SK-N-SH treated with all-trans-retinoic acid at 6 μM for 48 hours (cell line): ENCODE results near the gene SIGLEC5.

Experiments
- ATAC-seq: fragments of 200-7000 bp; cut with Tn5 transposase; 3 replicates; pipeline ENCODE4 v1.9.1; 2020; ENCODE audit warnings: mild to moderate bottlenecking, moderate library complexity
- ARNTL ChIP-seq: fragments of 450-650 bp; formaldehyde crosslinking; IDR thresholded peaks from 2 replicates; pipeline ENCODE4 v1.5.0; 2020; ENCODE audit warnings: low read depth, mild to moderate bottlenecking, moderate library complexity, borderline replicate concordance
- BACH2 ChIP-seq: fragments of 250-450 bp; sonication (Bioruptor Pico); IDR thresholded peaks from 2 replicates; pipeline ENCODE4 v1.9.0; 2021; ENCODE audit warnings: mild to moderate bottlenecking, borderline replicate concordance
- CREB5 ChIP-seq: fragments of 250-450 bp; sonication (Bioruptor Pico); IDR thresholded peaks from 2 replicates; pipeline ENCODE4 v1.5.1; 2020; ENCODE audit warnings: low read depth, mild to moderate bottlenecking, moderate library complexity
- CSRNP3 ChIP-seq: fragments of 250-450 bp; sonication (Bioruptor Pico); IDR thresholded peaks from 2 replicates; pipeline ENCODE4 v1.5.1; 2021; ENCODE audit warnings: mild to moderate bottlenecking, moderate library complexity
- ESRRG ChIP-seq: fragments of 250-450 bp; sonication (Bioruptor Pico); IDR thresholded peaks from 2 replicates; pipeline ENCODE4 v1.6.1; 2021; ENCODE audit warnings: mild to moderate bottlenecking
- GLIS3 ChIP-seq: fragments of 250-450 bp; sonication (Bioruptor Pico); IDR thresholded peaks from 2 replicates; pipeline ENCODE4 v1.5.0; 2020; ENCODE audit warnings: mild to moderate bottlenecking, moderate library complexity
- ISL1 ChIP-seq: fragments of 250-450 bp; sonication (Bioruptor Pico); IDR thresholded peaks from 2 replicates; pipeline ENCODE4 v2.1.2; 2022; ENCODE audit warnings: mild to moderate bottlenecking, moderate library complexity
- OSR1 ChIP-seq: fragments of 250-450 bp; sonication (Bioruptor Pico); IDR thresholded peaks from 2 replicates; pipeline ENCODE4 v1.8.0; 2022; ENCODE audit warnings: moderate library complexity, mild to moderate bottlenecking, inconsistent platforms
- PATZ1 ChIP-seq: fragments of 250-450 bp; sonication (Bioruptor Pico); IDR thresholded peaks from 2 replicates; pipeline ENCODE4 v1.8.0; 2020; ENCODE audit warnings: mild to moderate bottlenecking, moderate library complexity, borderline replicate concordance
- POU6F1 ChIP-seq: fragments of 250-450 bp; sonication (Bioruptor Pico); IDR thresholded peaks from 2 replicates; pipeline ENCODE4 v1.8.0; 2021; ENCODE audit warnings: low read depth, mild to moderate bottlenecking, moderate library complexity, borderline replicate concordance
- PPARA ChIP-seq: fragments of 250-450 bp; sonication (Bioruptor Pico); IDR thresholded peaks from 2 replicates; pipeline ENCODE4 v1.5.0; 2020; ENCODE audit warnings: mild to moderate bottlenecking, borderline replicate concordance
- RARB ChIP-seq: fragments of 250-450 bp; sonication (Bioruptor Pico); IDR thresholded peaks from 2 replicates; pipeline ENCODE4 v1.8.0; 2021; ENCODE audit warnings: mild to moderate bottlenecking, moderate library complexity
- SNAI2 ChIP-seq: fragments of 250-450 bp; sonication (Bioruptor Pico); IDR thresholded peaks from 2 replicates; pipeline ENCODE4 v1.5.0; 2020; ENCODE audit warnings: mild to moderate bottlenecking, moderate library complexity
- TCF4 ChIP-seq: fragments of 250-450 bp; sonication (Bioruptor Pico); IDR thresholded peaks from 2 replicates; pipeline ENCODE4 v1.8.0; 2021; ENCODE audit warnings: mild to moderate bottlenecking, moderate library complexity, borderline replicate concordance
- TOX ChIP-seq: fragments of 250-450 bp; sonication (Bioruptor Pico); IDR thresholded peaks from 2 replicates; pipeline ENCODE4 v1.8.0; 2021; ENCODE audit warnings: mild to moderate bottlenecking, moderate library complexity, borderline replicate concordance
- TSHZ2 ChIP-seq: fragments of 250-450 bp; sonication (Bioruptor Pico); IDR thresholded peaks from 2 replicates; pipeline ENCODE4 v1.5.0; 2020; ENCODE audit warnings: mild to moderate bottlenecking, moderate library complexity
- ZC3H10 ChIP-seq: fragments of 250-450 bp; sonication (Bioruptor Pico); IDR thresholded peaks from 2 replicates; pipeline ENCODE4 v1.5.1; 2021; ENCODE audit warnings: mild to moderate bottlenecking, moderate library complexity
- ZFP3 ChIP-seq: fragments of 250-450 bp; sonication (Bioruptor Pico); IDR thresholded peaks from 2 replicates; pipeline ENCODE4 v1.5.0; 2020; ENCODE audit warnings: mild to moderate bottlenecking, moderate library complexity
- ZNF565 ChIP-seq: fragments of 450-650 bp; formaldehyde crosslinking; conservative IDR thresholded peaks from 2 replicates; pipeline ENCODE4 v1.5.0; 2020; ENCODE audit warnings: low read depth, mild to moderate bottlenecking, moderate library complexity
- ZNF70 ChIP-seq: fragments of 450-650 bp; formaldehyde crosslinking; IDR thresholded peaks from 2 replicates; pipeline ENCODE4 v1.5.0; 2020; ENCODE audit warnings: mild to moderate bottlenecking, moderate library complexity
- ZNF8 ChIP-seq: fragments of 450-650 bp; formaldehyde crosslinking; IDR thresholded peaks from 2 replicates; pipeline ENCODE4 v1.5.0; 2020; ENCODE audit warnings: mild to moderate bottlenecking, moderate library complexity

Gene SIGLEC5

GRCh38 chr19:51627491-51628138 is 2.6 kb downstream of the SIGLEC5 start:
- no peak for ATAC-seq
- TF ChIP-seq PATZ1 (no peak), OSR1 (CRISPR knock-in tag) (no peak), TSHZ2 (CRISPR knock-in tag) (no peak), PPARA (CRISPR knock-in tag) (no peak), SNAI2 (no peak), POU6F1 (CRISPR knock-in tag) (no peak), ZC3H10 (CRISPR knock-in tag) (no peak), ZFP3 (CRISPR knock-in tag) (no peak), ISL1 (no peak), GLIS3 (no peak), RARB (CRISPR knock-in tag) (no peak), TCF4 (CRISPR knock-in tag) (no peak)

- TF ChIP-seq ARNTL (CRISPR knock-in tag) (no peak), GLIS3 (no peak), TCF4 (CRISPR knock-in tag) (no peak), ISL1 (no peak), ESRRG (CRISPR knock-in tag) (no peak), SNAI2 (no peak), ZNF8 (CRISPR knock-in tag) (no peak)
- no peak for ATAC-seq
Measured at GRCh38 chr19:51626675-51627074, 3.5 kb downstream of the SIGLEC5 start.

- no peak for ATAC-seq
- TF ChIP-seq SNAI2, result no peak
- TF ChIP-seq, all 23 proteins: peak for 0
Measured at GRCh38 chr19:51621178-51621577, 9.0 kb downstream of the SIGLEC5 start.

- no peak for TF ChIP-seq GLIS3
- no peak for TF ChIP-seq BACH2
- TF ChIP-seq TOX (CRISPR knock-in tag), result no peak
- no peak for TF ChIP-seq ZNF70
- TF ChIP-seq ZC3H10 (CRISPR knock-in tag), result no peak
- no peak for TF ChIP-seq ZNF8 (CRISPR knock-in tag)
- no peak for TF ChIP-seq ZNF565 (CRISPR knock-in tag)
- TF ChIP-seq CREB5 (CRISPR knock-in tag), result no peak
- TF ChIP-seq CSRNP3 (CRISPR knock-in tag), result no peak
- TF ChIP-seq RARB (CRISPR knock-in tag), result no peak
- TF ChIP-seq SNAI2, result no peak
- no peak for TF ChIP-seq TCF4 (CRISPR knock-in tag)
- ATAC-seq, result no peak
Measured at GRCh38 chr19:51615991-51616390, 14.2 kb downstream of the SIGLEC5 start.
